NT2/D1 (cell line): ENCODE results near the gene OPN1MW3.

ENCODE experiments used
- YY1 ChIP-seq: IDR thresholded peaks from 2 replicates; pipeline ENCODE4 v1.6.1; 2011; ENCODE audit not compliant: insufficient read length, insufficient read depth
- ZNF274 ChIP-seq: IDR thresholded peaks from 2 replicates; pipeline ENCODE4 v1.6.1; 2011; ENCODE audit warnings: mild to moderate bottlenecking, low read depth, low read length

GRCh38 chrX:154296731-154297130, 39.3 kb downstream of the OPN1MW3 start:
- no peak for TF ChIP-seq YY1
- no peak for TF ChIP-seq ZNF274
